ENCODE results near the gene TMEM40. TPM values are rescaled to one million over a fixed set of nuclear protein-coding genes. Genes with fewer than 3 reads are reported as not detected.

The TMEM40 gene
- total RNA-seq, 4 donors from 2014 or later: 0.62 to 1.2 TPM; not detected in 2

GRCh38 chr3:12687948-12688347, 71.1 kb downstream of the TMEM40 start:
- ATAC-seq: no peak
- DNase-seq: no peak

GRCh38 chr3:12686096-12686495, 73.0 kb downstream of the TMEM40 start:
- ATAC-seq (no peak), DNase-seq (no peak)
- in situ Hi-C loops (cut with MboI; ENCODE audit: low sequenced_read_pairs in 4 of 4): no loop called here
- Histone ChIP-seq H3K27ac (no peak overlapping the region), H3K4me1 (peaks cover 3 to 6% of the 10 kb centered on the region in 2 donors), H3K9me3 (no peaks in the 10 kb centered on the region), H3K36me3 (no peaks in the 10 kb centered on the region), H3K4me3 (no peak overlapping the region), H3K27me3 (no peaks in the 10 kb centered on the region)
- intact Hi-C loops (cut with DNase I; ENCODE audit: low total_unique reads): no loop called here
- no peak for TF ChIP-seq POLR2A (IDR thresholded peaks at IDR 0.05)
- no peak for TF ChIP-seq CTCF (IDR thresholded peaks at IDR 0.05 in 4 of 5, conservative IDR thresholded peaks at IDR 0.05 in 1 of 5)

More at GRCh38 chr3:12687948-12688347, 71.1 kb downstream of the TMEM40 start:
- TF ChIP-seq POLR2A (IDR thresholded peaks at IDR 0.05) (no peak), CTCF (IDR thresholded peaks at IDR 0.05 in 4 of 5, conservative IDR thresholded peaks at IDR 0.05 in 1 of 5) (no peak)
- in situ Hi-C loops (cut with MboI; ENCODE audit: low sequenced_read_pairs in 4 of 4) (no loop called here), intact Hi-C loops (cut with DNase I; ENCODE audit: low total_unique reads) (no loop called here)
- Histone ChIP-seq H3K4me1 (no peaks in the 10 kb centered on the region), H3K4me3 (no peak overlapping the region), H3K27ac (no peak overlapping the region), H3K36me3 (no peaks in the 10 kb centered on the region), H3K27me3 (no peaks in the 10 kb centered on the region), H3K9me3 (no peaks in the 10 kb centered on the region)

Other genes starting within 250 kb of the TMEM40 start
- gene MKRN2OS, start 213.8 kb downstream of the TMEM40 start, total RNA-seq: under 1 TPM in 1 of 4 donors, not detected in 3; 0.95 TPM
- 10 to 100 TPM; 14.8 to 29.9 (median 25.1) TPM for gene MKRN2, start 202.2 kb downstream of the TMEM40 start, total RNA-seq
- 100 to 1,000 TPM; 212 to 346 (median 246) TPM for gene RAF1, start 95.1 kb downstream of the TMEM40 start, total RNA-seq
- 100 to 1,000 TPM; 133 to 308 (median 181) TPM for gene CAND2, start 37.4 kb upstream of the TMEM40 start, total RNA-seq
- gene RPL32, start 82.3 kb upstream of the TMEM40 start, total RNA-seq: 1,000 to 10,000 TPM in 2 of 4 donors, 100 to 1,000 TPM in 2; 765 to 1,204 (median 990) TPM